ENCODE measurements around the gene HDAC1. TPM values are rescaled to one million over a fixed set of nuclear protein-coding genes. Genes with fewer than 3 reads are reported as not detected.

Gene HDAC1
- total RNA-seq, 1 experiment from 2014 or later: 117 TPM

GRCh38 chr1:32327204-32327603 lies 35.3 kb downstream of the HDAC1 start:
- Mint-ChIP-seq H3K4me3 (ENCODE audit: unreplicated experiment) (no peak overlapping the region), H3K9me3 (ENCODE audit: unreplicated experiment) (no peaks in the 10 kb centered on the region), H3K36me3 (ENCODE audit: insufficient read depth, unreplicated experiment) (peaks cover 52% of the 10 kb centered on the region), H3K4me1 (ENCODE audit: low read depth, unreplicated experiment) (peaks cover 6% of the 10 kb centered on the region), H3K27ac (ENCODE audit: unreplicated experiment) (no peak overlapping the region), H3K27me3 (ENCODE audit: insufficient read depth, unreplicated experiment) (no peaks in the 10 kb centered on the region)
- ChIA-PET CTCF (no interaction called here), POLR2A (no interaction called here)
- Histone ChIP-seq H3K9me3 (no peaks in the 10 kb centered on the region), H3K27me3 (replicated peaks; ENCODE audit: control insufficient read depth, insufficient read depth, low read length) (no peaks in the 10 kb centered on the region), H3K4me3 (ENCODE audit: low read depth, low read length) (no peak overlapping the region), H3K4me1 (peaks cover 12% of the 10 kb centered on the region), H3K36me3 (ENCODE audit: control insufficient read depth, insufficient read depth, low read length) (peaks cover 2% of the 10 kb centered on the region; the same call in 1 of the 2 replicates)
- BruUV-seq (replicated peaks): no TSS peak
- intact Hi-C loops (cut with micrococcal nuclease; ENCODE audit: unreplicated experiment): no loop called here
- no peak for DNase-seq
- no peak for TF ChIP-seq CTCF (IDR thresholded peaks at IDR 0.05; ENCODE audit: insufficient read depth in 1 of 2, low read depth in 1 of 2, low read length in 1 of 2, severe bottlenecking in 1 of 2, unreplicated experiment in 1 of 2)

- Mint-ChIP-seq H3K27ac (ENCODE audit: unreplicated experiment) (peak overlapping the region; percentile 29), H3K4me3 (ENCODE audit: unreplicated experiment) (no peak overlapping the region), H3K36me3 (ENCODE audit: insufficient read depth, unreplicated experiment) (peaks cover 76% of the 10 kb centered on the region), H3K9me3 (ENCODE audit: unreplicated experiment) (no peaks in the 10 kb centered on the region), H3K4me1 (ENCODE audit: low read depth, unreplicated experiment) (peaks cover 21% of the 10 kb centered on the region), H3K27me3 (ENCODE audit: insufficient read depth, unreplicated experiment) (no peaks in the 10 kb centered on the region)
- Histone ChIP-seq H3K9me3 (no peaks in the 10 kb centered on the region), H3K4me1 (peaks cover 22% of the 10 kb centered on the region), H3K4me3 (ENCODE audit: low read depth, low read length) (no peak overlapping the region), H3K27me3 (replicated peaks; ENCODE audit: control insufficient read depth, insufficient read depth, low read length) (no peaks in the 10 kb centered on the region), H3K36me3 (ENCODE audit: control insufficient read depth, insufficient read depth, low read length) (peaks cover 3% of the 10 kb centered on the region; the same call in 1 of the 2 replicates)
- ChIA-PET CTCF (no interaction called here), POLR2A (interaction anchor here (1.1 kb wide), 1 partner anchor 8 kb away, joined by 4 read pairs; no protein-coding TSS in a partner anchor)
- BruUV-seq (replicated peaks): no TSS peak
- intact Hi-C loops (cut with micrococcal nuclease; ENCODE audit: unreplicated experiment): no loop called here
- no peak for TF ChIP-seq CTCF (IDR thresholded peaks at IDR 0.05; ENCODE audit: insufficient read depth in 1 of 2, low read depth in 1 of 2, low read length in 1 of 2, severe bottlenecking in 1 of 2, unreplicated experiment in 1 of 2)
- no peak for DNase-seq
These were observed 38.1 kb downstream of the HDAC1 start for GRCh38 chr1:32329931-32330466.

GRCh38 chr1:32330558-32331151 lies 38.8 kb downstream of the HDAC1 start:
- H3K4me1 Mint-ChIP-seq (ENCODE audit: low read depth, unreplicated experiment): peaks cover 21% of the 10 kb centered on the region
- ChIA-PET POLR2A (interaction anchor here (1.1 kb wide), 1 partner anchor 9 kb away, joined by 4 read pairs; no protein-coding TSS in a partner anchor), CTCF (no interaction called here)
- no peak overlapping the region for H3K27ac Mint-ChIP-seq (ENCODE audit: unreplicated experiment)
- no peak for TF ChIP-seq CTCF (IDR thresholded peaks at IDR 0.05; ENCODE audit: insufficient read depth in 1 of 2, low read depth in 1 of 2, low read length in 1 of 2, severe bottlenecking in 1 of 2, unreplicated experiment in 1 of 2)
- H3K4me3 Mint-ChIP-seq (ENCODE audit: unreplicated experiment): no peak overlapping the region
- H3K9me3 Mint-ChIP-seq (ENCODE audit: unreplicated experiment): no peaks in the 10 kb centered on the region
- Histone ChIP-seq H3K4me1 (peaks cover 22% of the 10 kb centered on the region), H3K9me3 (no peaks in the 10 kb centered on the region), H3K36me3 (ENCODE audit: control insufficient read depth, insufficient read depth, low read length) (peaks cover 3% of the 10 kb centered on the region; the same call in 1 of the 2 replicates), H3K4me3 (ENCODE audit: low read depth, low read length) (no peak overlapping the region), H3K27me3 (replicated peaks; ENCODE audit: control insufficient read depth, insufficient read depth, low read length) (no peaks in the 10 kb centered on the region)
- BruUV-seq (replicated peaks): no TSS peak
- intact Hi-C loops (cut with micrococcal nuclease; ENCODE audit: unreplicated experiment): no loop called here
- H3K27me3 Mint-ChIP-seq (ENCODE audit: insufficient read depth, unreplicated experiment): no peaks in the 10 kb centered on the region
- H3K36me3 Mint-ChIP-seq (ENCODE audit: insufficient read depth, unreplicated experiment): peaks cover 73% of the 10 kb centered on the region
- no peak for DNase-seq
